Melanocyte of skin (primary cell): ENCODE results near the gene CHD3. TPM values are rescaled to one million over a fixed set of nuclear protein-coding genes. Genes with fewer than 3 reads are reported as not detected.

Source experiments
- small RNA-seq, 2 donors: library from RNA; depleted of rRNA; stranded (forward); fragments of <200 nt; gene quantifications; one replicate each; pipeline ENCODE3, GENCODE V24; 2012
- total RNA-seq, 2 donors: library from RNA; depleted of rRNA; stranded (reverse); fragments of >200 nt; gene quantifications; 2 replicates each; pipeline ENCODE4 v1.2.3, GENCODE V29; 2012

Gene CHD3
- 10 to 100 TPM; 46.8 to 69.9 TPM for total RNA-seq

DNA sequence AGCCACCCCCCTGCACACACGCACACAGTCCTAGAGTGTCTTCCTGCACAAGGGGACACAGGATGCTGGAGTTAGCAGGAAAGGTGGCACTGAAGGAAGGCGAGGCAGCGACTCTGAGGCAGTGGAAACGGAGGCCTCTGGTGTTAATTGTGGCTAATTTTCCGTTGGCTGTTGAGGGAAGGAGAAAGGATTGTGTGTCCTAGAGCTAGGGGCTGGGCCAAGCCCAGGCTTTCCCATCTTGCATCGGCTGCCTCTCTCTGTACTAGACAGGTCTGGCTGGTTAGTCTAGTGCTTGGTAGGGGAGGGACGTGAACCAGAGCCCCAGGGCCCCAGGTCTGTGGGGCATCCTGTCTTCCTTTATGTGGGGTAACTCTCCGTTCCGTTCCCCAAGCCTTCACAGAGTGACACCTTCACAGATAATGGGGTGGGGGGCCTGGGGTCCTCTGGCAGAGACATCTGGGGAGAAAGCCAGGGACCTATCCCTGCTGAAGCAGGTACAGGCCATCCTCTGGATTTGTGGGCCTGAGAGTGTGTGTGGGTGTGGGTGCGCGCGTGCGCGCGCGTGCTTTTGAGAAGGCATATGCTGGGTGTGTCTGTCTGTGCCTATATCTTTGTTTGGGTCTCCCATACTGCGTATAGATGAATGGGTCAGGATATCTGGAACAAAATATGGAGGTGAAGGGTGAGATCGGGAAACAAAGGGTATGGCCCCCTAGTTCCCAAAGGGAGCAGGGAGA, at the start of gene CHD3:
Gene CHD3 (plus strand): TSS at position 606 of the 737 bp plus-strand sequence. CDS start 212 bp downstream, outside the sequence.

DNA sequence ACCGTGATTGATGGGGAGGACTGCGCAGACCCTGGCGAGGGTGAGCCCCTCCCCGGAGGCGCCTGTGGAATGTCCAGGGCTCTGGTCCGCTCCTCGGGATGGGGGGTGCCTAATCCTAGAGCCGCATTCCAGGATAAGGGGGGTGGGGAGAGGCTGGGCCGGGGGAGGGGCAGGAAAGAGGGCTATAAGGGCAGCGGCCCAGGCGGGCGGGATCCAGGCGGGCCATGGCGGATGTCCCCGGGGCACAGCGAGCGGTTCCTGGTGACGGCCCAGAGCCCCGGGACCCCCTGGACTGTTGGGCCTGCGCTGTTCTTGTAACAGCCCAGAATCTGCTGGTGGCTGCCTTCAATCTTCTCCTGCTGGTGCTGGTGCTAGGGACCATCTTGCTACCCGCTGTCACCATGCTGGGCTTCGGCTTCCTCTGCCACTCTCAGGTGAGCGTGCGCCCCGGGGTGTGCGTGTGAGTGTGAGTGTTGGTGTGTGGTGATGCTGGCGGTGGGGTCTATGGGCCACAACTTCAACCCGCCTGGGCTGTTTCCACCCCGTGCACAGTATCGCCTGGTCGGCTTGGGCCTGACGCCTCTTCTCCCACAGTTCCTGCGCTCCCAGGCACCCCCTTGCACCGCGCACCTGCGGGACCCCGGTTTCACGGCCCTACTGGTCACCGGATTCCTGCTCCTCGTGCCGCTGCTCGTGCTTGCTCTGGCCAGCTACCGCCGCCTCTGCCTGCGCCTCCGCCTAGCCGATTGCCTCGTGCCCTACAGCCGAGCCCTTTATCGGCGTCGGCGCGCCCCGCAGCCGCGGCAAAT, 33.5 kb upstream of the CHD3 start, which contains the start of gene TMEM88:
Gene TMEM88 (plus strand): TSS at position 216 of the 809 bp plus-strand sequence. CDS start 9 bp downstream, at position 225.

DNA sequence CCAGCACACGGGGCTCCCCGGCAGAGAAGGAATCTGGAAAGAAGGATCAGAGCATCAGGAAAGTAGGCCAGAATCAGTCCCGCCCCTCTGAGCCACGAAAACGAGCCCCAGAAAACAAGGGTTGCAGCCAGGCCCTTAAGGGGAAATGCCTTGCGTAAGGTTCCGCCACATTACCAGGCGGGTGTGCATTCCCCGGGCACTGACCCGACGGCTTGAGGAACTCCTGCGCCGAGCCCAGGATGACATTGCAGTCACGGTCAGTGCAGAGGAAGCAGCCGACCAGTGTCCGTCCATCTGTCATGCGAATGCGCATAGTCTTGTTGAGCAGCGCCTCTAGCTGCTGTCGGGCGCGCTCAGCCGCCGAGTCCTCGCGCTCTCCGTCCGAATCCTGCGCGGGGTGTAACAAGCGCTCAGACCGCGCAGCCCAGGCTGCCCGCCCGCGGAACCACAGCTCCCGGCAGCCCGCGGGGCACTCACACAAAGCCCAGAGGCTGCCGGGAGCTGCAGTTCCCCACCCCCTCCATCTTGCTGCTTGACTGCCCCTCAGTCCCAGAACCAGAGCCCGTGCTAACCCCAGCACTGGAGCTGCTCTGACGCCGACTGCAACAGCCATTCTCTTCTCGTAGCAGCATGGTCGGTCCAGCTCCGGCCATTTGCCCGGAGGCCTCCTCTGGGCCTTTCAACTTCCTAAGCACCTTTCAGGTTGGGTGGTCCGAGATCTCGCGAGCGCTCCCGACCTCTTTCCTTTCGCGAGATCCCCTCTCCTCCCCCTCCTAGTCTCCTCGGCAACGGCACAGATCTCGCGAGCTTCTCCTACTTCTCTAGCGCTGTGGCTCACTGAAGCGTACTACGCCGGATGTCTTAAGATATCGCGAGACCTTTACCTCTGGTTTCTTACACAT, 31.5 kb upstream of the CHD3 start, which contains the start of gene NAA38:
Gene NAA38 (minus strand): TSS at position 749 of the 902 bp plus-strand sequence. CDS start 96 bp downstream, at position 653.

DNA sequence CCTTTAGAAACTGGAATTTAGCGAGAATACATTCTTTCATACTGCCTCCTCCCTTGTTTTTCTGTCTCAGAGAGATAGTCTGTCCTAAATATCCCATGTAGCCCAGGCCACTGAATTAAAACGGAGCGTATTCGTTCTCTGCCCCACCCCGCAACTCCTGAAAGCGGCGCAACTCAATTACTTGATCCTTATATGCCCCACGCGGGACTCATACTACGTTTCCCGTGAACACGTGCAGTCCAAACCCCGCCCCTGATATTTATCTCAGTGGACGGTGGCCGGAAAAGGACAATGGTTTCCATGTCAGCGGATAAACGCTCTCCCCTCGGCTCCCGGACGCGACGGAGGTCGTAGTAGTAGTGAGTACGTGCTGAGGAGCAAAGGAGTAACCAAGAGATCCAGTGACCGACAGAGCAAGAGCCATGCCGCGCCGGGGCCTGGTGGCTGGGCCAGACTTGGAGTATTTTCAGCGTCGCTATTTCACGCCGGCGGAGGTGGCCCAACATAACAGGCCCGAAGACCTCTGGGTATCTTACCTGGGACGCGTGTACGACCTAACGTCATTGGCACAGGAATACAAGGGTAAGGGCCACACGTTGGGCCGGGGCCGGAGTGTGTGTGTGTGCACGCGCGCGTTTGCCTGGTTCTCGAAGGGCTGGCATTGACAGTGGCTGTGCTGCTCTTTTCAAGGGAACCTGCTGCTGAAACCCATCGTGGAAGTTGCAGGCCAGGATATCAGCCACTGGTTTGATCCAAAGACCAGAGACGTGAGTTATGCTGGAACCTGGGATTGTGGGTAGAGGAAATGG, 30.7 kb upstream of the CHD3 start, which contains the start of gene CYB5D1:
Gene CYB5D1 (plus strand): TSS at position 291 of the 809 bp plus-strand sequence. CDS start 132 bp downstream, at position 423.

DNA sequence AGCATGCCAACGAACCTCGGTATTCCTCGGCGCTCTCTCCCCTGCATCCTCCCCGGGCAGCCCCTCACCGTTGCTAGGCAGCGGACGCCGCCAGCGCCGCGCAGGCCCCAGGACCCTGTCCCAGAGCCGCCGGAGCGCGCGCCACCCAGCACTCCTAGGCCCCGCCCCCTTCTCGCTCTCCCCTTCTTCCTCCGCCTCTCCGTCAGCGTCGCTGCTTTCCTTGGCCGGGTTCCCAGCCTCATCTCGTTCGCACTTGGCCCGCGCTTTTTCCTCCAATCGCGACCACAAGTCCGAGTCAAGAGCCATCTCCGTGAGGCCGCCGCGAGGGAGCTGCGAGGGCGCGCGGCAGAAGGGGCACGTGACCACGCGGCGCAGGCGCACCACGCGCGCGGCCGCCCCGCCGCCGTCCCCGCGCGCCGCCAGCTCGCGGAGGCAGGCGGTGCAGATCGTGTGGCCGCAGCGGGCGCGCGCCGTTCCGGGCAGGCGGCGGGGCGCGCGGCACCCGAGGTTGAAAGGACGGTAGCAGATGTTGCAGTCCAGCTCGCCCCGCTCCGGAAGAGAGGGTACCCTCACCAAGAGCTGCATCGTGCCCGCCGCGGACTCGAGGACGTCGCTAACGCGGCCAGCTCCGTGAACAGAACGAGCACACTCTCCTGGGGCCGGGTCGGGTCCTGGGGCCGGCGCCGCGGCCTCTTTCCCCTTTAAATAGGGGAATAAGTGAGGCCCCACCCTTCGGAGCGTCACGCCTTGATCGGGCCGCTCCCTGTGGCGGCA, 27.2 kb downstream of the CHD3 start, which contains the start of gene RNF227:
Gene RNF227 (minus strand): TSS at position 679 of the 774 bp plus-strand sequence. CDS start 94 bp downstream, at position 585.

DNA sequence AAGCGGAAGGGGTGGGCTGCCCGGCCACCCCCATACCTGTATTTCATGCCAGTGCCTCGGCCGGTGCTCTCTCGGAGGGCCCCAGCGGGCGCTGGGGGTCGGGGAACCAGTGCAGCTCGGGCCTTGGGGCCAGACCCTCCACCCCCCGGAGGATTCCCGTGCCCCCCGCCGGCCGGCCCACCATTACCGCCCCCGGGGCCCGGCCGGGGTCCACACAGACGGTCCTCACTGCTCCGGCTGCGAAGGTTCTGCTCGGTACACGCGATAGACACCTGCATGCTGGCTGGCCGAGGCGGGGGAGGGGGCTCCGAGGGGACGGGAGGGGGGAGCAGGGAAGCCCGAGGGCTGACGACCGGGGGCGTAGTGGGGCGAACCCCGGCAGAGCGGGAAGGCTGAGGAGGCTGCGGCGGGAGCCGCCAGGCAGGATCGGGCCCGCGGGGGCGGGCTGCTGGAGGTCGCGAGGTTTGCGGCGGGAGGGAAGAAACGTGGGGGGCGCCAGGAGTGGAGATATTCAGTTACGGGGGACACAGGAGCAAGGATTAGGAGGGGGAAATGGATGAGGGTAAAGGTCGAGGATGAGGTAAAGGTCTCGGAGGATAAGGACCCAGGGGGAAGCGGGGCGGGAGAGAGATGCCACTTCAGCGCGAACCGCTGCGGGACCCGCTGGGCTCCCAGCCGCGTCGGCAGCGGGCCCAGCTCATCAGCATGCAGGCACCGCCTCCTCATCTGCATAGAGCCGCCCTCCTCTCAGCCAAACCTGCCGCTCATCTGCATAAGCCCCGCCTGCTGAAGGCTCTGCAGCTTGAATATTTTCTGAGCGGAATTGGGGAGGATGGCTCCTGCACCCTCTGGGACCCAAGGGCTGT, 40.8 kb downstream of the CHD3 start, which contains the start of gene KCNAB3:
Gene KCNAB3 (minus strand): TSS at position 699 of the 866 bp plus-strand sequence. CDS start 421 bp downstream, at position 278.

DNA sequence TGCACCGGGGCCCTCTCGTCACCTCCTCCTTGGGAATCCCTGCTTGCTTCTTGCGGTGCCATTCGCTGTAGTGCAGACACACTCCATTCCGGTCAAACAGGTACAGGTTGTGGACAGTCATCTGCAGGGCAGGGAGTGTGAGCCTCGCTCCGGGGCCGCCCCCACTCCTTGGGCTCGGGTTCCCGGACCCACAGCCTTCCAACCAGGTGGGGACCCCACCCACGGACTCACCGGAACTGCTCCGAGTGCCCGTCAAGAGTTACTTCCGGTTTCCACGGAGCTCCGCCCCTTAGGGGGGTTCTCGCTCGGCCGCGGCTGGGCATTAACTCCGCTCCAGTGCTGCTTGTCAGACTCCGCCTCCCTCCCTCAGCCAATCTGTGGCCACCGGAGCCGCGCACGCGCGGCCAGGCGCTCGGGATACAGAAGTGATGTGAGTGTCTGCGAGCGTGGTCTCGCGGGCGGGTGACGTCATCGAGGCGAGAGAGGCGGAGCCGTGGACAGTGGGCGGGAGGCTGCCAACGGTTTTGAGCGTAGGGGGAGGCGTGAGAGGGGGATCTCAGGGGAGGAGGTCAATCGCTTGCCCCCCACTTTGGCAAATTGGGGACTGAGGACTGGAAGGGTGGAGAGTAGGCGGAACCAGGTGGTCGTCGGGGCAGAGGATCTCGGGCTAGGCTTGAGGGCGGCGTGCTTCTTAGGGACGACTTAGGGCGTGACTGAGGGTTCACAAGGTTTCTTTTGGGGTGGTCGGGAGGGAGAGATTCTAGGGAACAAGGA, 43.3 kb downstream of the CHD3 start, which contains the start of the genes CNTROB and TRAPPC1:
Gene CNTROB (plus strand): TSS at position 498 of the 774 bp plus-strand sequence. CDS start 874 bp downstream, outside the sequence.
Gene TRAPPC1 (minus strand): TSS at position 238 of the 774 bp plus-strand sequence. CDS start 117 bp downstream, at position 121.

Small RNA genes within 50 kb of the gene (small RNA-seq; reads per million reads assigned to genes)
- 3.5 to 4.6 reads per million in 2 donors for gene SCARNA21

Other genes starting within 250 kb of the CHD3 start
- not detected for gene ATP1B2, start 237.9 kb upstream of the CHD3 start, total RNA-seq
- gene TP53, start 201.3 kb upstream of the CHD3 start, total RNA-seq: 10 to 100 TPM; 43.0 to 47.1 TPM
- gene WRAP53, start 200.3 kb upstream of the CHD3 start, total RNA-seq: 10 to 100 TPM in 1 of 2 donors, 1 to 10 TPM in 1; 8.6 to 17.3 TPM
- 1 to 10 TPM in 1 of 2 donors, under 1 TPM in 1; 0.33 to 1.0 TPM for gene EFNB3, start 183.6 kb upstream of the CHD3 start, total RNA-seq
- under 1 TPM; under 0.01 TPM for gene DNAH2, start 171.0 kb upstream of the CHD3 start, total RNA-seq
- 1 to 10 TPM; 3.4 to 3.7 TPM for gene KDM6B, start 54.6 kb upstream of the CHD3 start, total RNA-seq
- under 1 TPM in 1 of 2 donors, not detected in 1; 0.34 TPM for gene TMEM88, start 33.7 kb upstream of the CHD3 start, total RNA-seq
- gene NAA38, start 31.2 kb upstream of the CHD3 start, total RNA-seq: 10 to 100 TPM; 47.1 to 68.9 TPM
- 1 to 10 TPM; 5.9 to 8.3 TPM for gene CYB5D1, start 30.8 kb upstream of the CHD3 start, total RNA-seq
- 1 to 10 TPM in 1 of 2 donors, under 1 TPM in 1; 1.00 to 1.7 TPM for gene RNF227, start 27.5 kb downstream of the CHD3 start, total RNA-seq
- gene KCNAB3, start 41.1 kb downstream of the CHD3 start, total RNA-seq: under 1 TPM; under 0.01 to 0.69 TPM
- 10 to 100 TPM; 41.3 to 48.6 TPM for gene TRAPPC1, start 43.2 kb downstream of the CHD3 start, total RNA-seq
- 10 to 100 TPM; 22.3 to 24.8 TPM for gene CNTROB, start 43.4 kb downstream of the CHD3 start, total RNA-seq
- 1 to 10 TPM in 1 of 2 donors, not detected in 1; 1.4 TPM for gene GUCY2D, start 113.8 kb downstream of the CHD3 start, total RNA-seq
- under 1 TPM in 1 of 2 donors, not detected in 1; under 0.01 TPM for gene ALOX15B, start 150.3 kb downstream of the CHD3 start, total RNA-seq
- gene ALOX12B, start 198.9 kb downstream of the CHD3 start, total RNA-seq: not detected
- gene ALOXE3, start 229.7 kb downstream of the CHD3 start, total RNA-seq: not detected
- under 1 TPM in 1 of 2 donors, not detected in 1; 0.67 TPM for gene HES7, start 235.3 kb downstream of the CHD3 start, total RNA-seq